HCT116 (cell line): ENCODE measurements around the gene ZNF853. TPM values are rescaled to one million over a fixed set of nuclear protein-coding genes. Genes with fewer than 3 reads are reported as not detected.
A peak's percentile ranks its signal among the peaks of the same experiment; 100 is the strongest.

Experiments
- ATAC-seq: fragments of 200-7000 bp; cut with Tn5 transposase; 2 replicates; pipeline ENCODE4 v1.9.1; 2020; ENCODE audit warnings: mild to moderate bottlenecking, moderate library complexity
- BruUV-seq: library from RNA; stranded (reverse); fragments of 400-500 nt; replicated peaks from 2 replicates; lab custom pipeline; 2021; lab: Mats Ljungman, UMichigan
- CTCF ChIA-PET: fragments of 300-600 bp; sonication (Branson Sonifier 250); formaldehyde crosslinking; loops from one replicate; lab custom pipeline; 2021; ENCODE audit warnings: antibody characterized with exemption; lab: Charles Lee
- POLR2A ChIA-PET: fragments of 300-600, 350-600 bp; sonication (Branson Sonifier 250); formaldehyde crosslinking; loops from one replicate; lab custom pipeline; 2021; ENCODE audit warnings: antibody characterized with exemption; lab: Charles Lee
- RAD21 ChIA-PET, 2 experiments: fragments of 300-600 bp; sonication (Branson Sonifier 250); formaldehyde crosslinking; loops; one replicate each; lab custom pipeline; 2023; ENCODE audit warnings: low total read pairs in 2 of 2; ENCODE audit not compliant: uncharacterized antibody in 2 of 2, unreplicated experiment in 2 of 2, low non-redundant PET in 1 of 2; lab: Charles Lee
- DNase-seq: peaks from one replicate; pipeline ENCODE4 v3.0.0-alpha.2; 2010; ENCODE audit warnings: low read depth, low spot score
- H2AFZ ChIP-seq: fragments of 200-600 bp; shearing (Covaris generic), sonication (generic); 2 replicates; pipeline ENCODE4 v1.6.1; 2017; ENCODE audit warnings: low read depth, mixed run types, mixed read lengths, antibody characterized with exemption, low read length; ENCODE audit not compliant: poor library complexity, severe bottlenecking
- H3K27ac ChIP-seq: 2 replicates; pipeline ENCODE4 v1.5.1; 2012; ENCODE audit warnings: low read depth, low read length
- H3K27me3 ChIP-seq: fragments of 200-600 bp; sonication (generic); 2 replicates; pipeline ENCODE4 v1.6.1; 2016; ENCODE audit warnings: mixed run types, low read length, mixed read lengths; ENCODE audit not compliant: insufficient read depth
- H3K36me3 ChIP-seq, 2 experiments: fragments of 200-500 bp in 1 of 2; fragments of 200-600 bp in 1 of 2; sonication (Bioruptor generic) in 1 of 2; sonication (generic) in 1 of 2; 2 replicates each; pipeline versions ENCODE4 v1.5.1 to v1.6.1; 2014 to 2016; ENCODE audit warnings: low read length in 2 of 2, inconsistent platforms in 1 of 2, mixed read lengths in 1 of 2, mixed run types in 1 of 2; ENCODE audit not compliant: insufficient read depth in 2 of 2, control insufficient read depth in 1 of 2
- H3K4me1 ChIP-seq, 2 experiments: fragments of 200-600 bp in 1 of 2; sonication (generic) in 1 of 2; 2 replicates each; pipeline versions ENCODE4 v1.5.1 to v1.6.1; 2012 to 2017; ENCODE audit warnings: low read length in 2 of 2, inconsistent platforms in 1 of 2, mild to moderate bottlenecking in 1 of 2, mixed read lengths in 1 of 2, mixed run types in 1 of 2, moderate library complexity in 1 of 2; ENCODE audit not compliant: insufficient read depth in 2 of 2, control insufficient read depth in 1 of 2
- H3K4me2 ChIP-seq: fragments of 200-600 bp; sonication (generic); 2 replicates; pipeline ENCODE4 v1.6.1; 2017; ENCODE audit warnings: mixed run types, low read length, mixed read lengths
- H3K4me3 ChIP-seq, 2 experiments: fragments of 200-600 bp in 1 of 2; sonication (generic) in 1 of 2; replicated peaks in 1 of 2; 2 replicates each; pipeline ENCODE4 v1.5.1; 2011 to 2016; ENCODE audit warnings: low read length in 2 of 2, control low read depth in 1 of 2, low read depth in 1 of 2, mild to moderate bottlenecking in 1 of 2, mixed read lengths in 1 of 2, mixed run types in 1 of 2
- H3K79me2 ChIP-seq: fragments of 200-600 bp; sonication (generic); 2 replicates; pipeline ENCODE4 v1.6.1; 2017; ENCODE audit warnings: mild to moderate bottlenecking, mixed run types, low read length, moderate library complexity, mixed read lengths; ENCODE audit not compliant: insufficient read depth
- H3K9ac ChIP-seq: fragments of 200-600 bp; sonication (generic); 2 replicates; pipeline ENCODE4 v1.6.1; 2016; ENCODE audit warnings: low read length, mixed read lengths
- H3K9me2 ChIP-seq: fragments of 200-600 bp; sonication (generic), shearing (Covaris generic); 2 replicates; pipeline ENCODE4 v1.6.1; 2017; ENCODE audit warnings: mixed run types, mild to moderate bottlenecking, moderate library complexity; ENCODE audit not compliant: insufficient read depth
- H3K9me3 ChIP-seq, 2 experiments: fragments of 200-500 bp in 1 of 2; fragments of 200-600 bp in 1 of 2; sonication (Bioruptor generic) in 1 of 2; sonication (generic) in 1 of 2; 2 replicates each; pipeline ENCODE4 v1.6.1; 2014 to 2017; ENCODE audit warnings: low read length in 2 of 2, mixed read lengths in 2 of 2, inconsistent platforms in 1 of 2, low read depth in 1 of 2, mild to moderate bottlenecking in 1 of 2, mixed run types in 1 of 2, moderate library complexity in 1 of 2; ENCODE audit not compliant: control insufficient read depth in 1 of 2, insufficient read depth in 1 of 2
- H4K20me1 ChIP-seq: fragments of 200-600 bp; sonication (generic), shearing (Covaris generic); 2 replicates; pipeline ENCODE4 v1.6.1; 2017; ENCODE audit warnings: mixed run types, mild to moderate bottlenecking, moderate library complexity; ENCODE audit not compliant: insufficient read depth
- CBX3 ChIP-seq: IDR thresholded peaks from 2 replicates; pipeline ENCODE4 v1.6.1; 2012; ENCODE audit warnings: low read depth
- CEBPB ChIP-seq: IDR thresholded peaks from 2 replicates; pipeline ENCODE4 v1.6.1; 2012; ENCODE audit warnings: low read depth
- EGR1 ChIP-seq: IDR thresholded peaks from 2 replicates; pipeline ENCODE4 v1.6.1; 2012; ENCODE audit warnings: low read depth
- ELF1 ChIP-seq: IDR thresholded peaks from 2 replicates; pipeline ENCODE4 v1.6.1; 2012; ENCODE audit warnings: low read depth, borderline replicate concordance
- FOSL1 ChIP-seq: IDR thresholded peaks from 2 replicates; pipeline ENCODE4 v1.6.1; 2012; ENCODE audit warnings: low read depth
- POLR2AphosphoS5 ChIP-seq: IDR thresholded peaks from 2 replicates; pipeline ENCODE4 v1.6.1; 2011; ENCODE audit warnings: mild to moderate bottlenecking, low read depth, low read length, moderate library complexity
- RAD21 ChIP-seq: IDR thresholded peaks from 2 replicates; pipeline ENCODE4 v1.6.1; 2012; ENCODE audit warnings: low read depth, mild to moderate bottlenecking
- REST ChIP-seq: IDR thresholded peaks from 2 replicates; pipeline ENCODE4 v1.6.1; 2012; ENCODE audit warnings: low read depth
- SP1 ChIP-seq: IDR thresholded peaks from 2 replicates; pipeline ENCODE4 v1.6.1; 2012; ENCODE audit warnings: low read depth
- SRF ChIP-seq: IDR thresholded peaks from 2 replicates; pipeline ENCODE4 v1.6.1; 2012; ENCODE audit warnings: low read depth
- YY1 ChIP-seq: IDR thresholded peaks from 2 replicates; pipeline ENCODE4 v1.6.1; 2011; ENCODE audit warnings: low read length, low read depth, moderate library complexity, mild to moderate bottlenecking; ENCODE audit not compliant: insufficient replicate concordance; ENCODE audit errors: extremely low read depth
- ZFX ChIP-seq: fragments of 450-650 bp; IDR thresholded peaks from 2 replicates; pipeline ENCODE4 v1.6.1; 2017
- ZNF274 ChIP-seq: fragments of 200-500 bp; sonication (Bioruptor generic); IDR thresholded peaks from 2 replicates; pipeline ENCODE4 v1.6.1; 2014; ENCODE audit warnings: mild to moderate bottlenecking, low read depth, low read length, inconsistent platforms
- intact Hi-C: fragments of 100-400 bp; cut with micrococcal nuclease; formaldehyde crosslinking; loops from 2 replicates; pipeline ENCODE4 v1.10.0; 2022
- total RNA-seq: library from RNA; stranded (reverse); gene quantifications from one replicate; pipeline ENCODE4 v1.2.1, GENCODE V29; 2021; ENCODE audit not compliant: unreplicated experiment
- TF ChIP-seq, protein P1 (sequence below): IDR thresholded peaks from 2 replicates; pipeline ENCODE4 v1.6.1; 2012
- TF ChIP-seq, protein P2 (sequence below): IDR thresholded peaks from 2 replicates; pipeline ENCODE4 v1.6.1; 2011; ENCODE audit warnings: mild to moderate bottlenecking, low read length, moderate library complexity; ENCODE audit not compliant: insufficient replicate concordance; ENCODE audit errors: extremely low read depth
- TF ChIP-seq, protein P3 (sequence below): IDR thresholded peaks from 2 replicates; pipeline ENCODE4 v1.6.1; 2012

The ZNF853 gene
- total RNA-seq, 1 experiment from 2014 or later = 0.05 TPM

DNA sequence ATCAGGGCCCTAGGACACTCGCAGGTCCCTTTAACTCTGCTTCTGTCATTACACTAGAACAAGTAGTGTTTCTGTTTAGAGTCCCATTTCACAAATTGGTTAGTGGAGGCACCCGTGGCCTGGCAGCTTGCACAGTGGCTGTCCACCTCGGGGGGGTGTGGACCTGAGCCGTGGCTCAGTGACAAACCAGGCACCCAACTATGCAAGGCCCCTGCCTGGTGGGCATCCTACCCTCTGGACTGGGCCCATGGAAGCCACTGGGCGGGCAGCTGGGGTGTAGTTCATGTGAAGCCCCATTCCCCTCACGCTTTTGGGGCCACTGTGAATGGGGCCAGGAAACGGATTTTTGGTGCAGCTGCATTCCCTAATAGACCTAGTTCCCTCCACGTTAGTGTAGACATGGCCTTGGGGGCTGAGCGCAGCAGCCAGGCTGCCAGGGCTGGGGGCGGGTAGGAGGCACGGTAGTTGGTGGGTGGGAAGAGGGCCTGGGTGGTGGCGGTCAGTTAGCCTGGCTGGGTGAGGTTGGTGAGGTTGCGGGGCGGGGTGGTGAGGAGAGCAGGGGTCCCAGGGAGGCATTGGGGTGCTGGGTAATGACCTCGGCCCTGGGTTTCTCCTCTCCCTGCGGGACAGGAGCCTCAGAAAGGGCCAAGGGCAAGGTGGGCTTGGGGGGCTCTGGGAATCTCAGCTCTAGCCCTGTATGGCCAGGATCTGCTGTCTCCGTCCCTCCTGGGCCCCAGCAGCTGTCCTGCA is 40.4 kb downstream of the ZNF853 start:
- ChIA-PET POLR2A (no interaction called here), CTCF (no interaction called here), RAD21 (no interaction called here)
- Histone ChIP-seq H3K9me3 (no peaks in the 10 kb centered on the region; a peak in 1 of 4 replicates), H4K20me1 (no peaks in the 10 kb centered on the region), H3K36me3 (peaks cover 3 to 19% of the 10 kb centered on the region in 2 experiments; a peak in 3 of 4 replicates), H3K9me2 (no peaks in the 10 kb centered on the region), H3K4me2 (no peak overlapping the region), H3K4me1 (no peaks in the 10 kb centered on the region), H3K4me3 (no peak overlapping the region), H2AFZ (no peak overlapping the region), H3K27me3 (no peaks in the 10 kb centered on the region), H3K79me2 (no peaks in the 10 kb centered on the region), H3K9ac (no peak overlapping the region), H3K27ac (no peak overlapping the region)
- ATAC-seq (no peak; the same call in 1 of the 2 replicates), DNase-seq (no peak)
- no peak for TF ChIP-seq SRF
- TF ChIP-seq CBX3 = no peak
- TF ChIP-seq RAD21 = no peak
- TF ChIP-seq ZNF274 = no peak
- no peak for TF ChIP-seq ELF1
- TF ChIP-seq YY1 = no peak
- no peak for TF ChIP-seq FOSL1
- TF ChIP-seq, protein P1, sequence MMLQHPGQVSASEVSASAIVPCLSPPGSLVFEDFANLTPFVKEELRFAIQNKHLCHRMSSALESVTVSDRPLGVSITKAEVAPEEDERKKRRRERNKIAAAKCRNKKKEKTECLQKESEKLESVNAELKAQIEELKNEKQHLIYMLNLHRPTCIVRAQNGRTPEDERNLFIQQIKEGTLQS = no peak
- TF ChIP-seq, protein P2, sequence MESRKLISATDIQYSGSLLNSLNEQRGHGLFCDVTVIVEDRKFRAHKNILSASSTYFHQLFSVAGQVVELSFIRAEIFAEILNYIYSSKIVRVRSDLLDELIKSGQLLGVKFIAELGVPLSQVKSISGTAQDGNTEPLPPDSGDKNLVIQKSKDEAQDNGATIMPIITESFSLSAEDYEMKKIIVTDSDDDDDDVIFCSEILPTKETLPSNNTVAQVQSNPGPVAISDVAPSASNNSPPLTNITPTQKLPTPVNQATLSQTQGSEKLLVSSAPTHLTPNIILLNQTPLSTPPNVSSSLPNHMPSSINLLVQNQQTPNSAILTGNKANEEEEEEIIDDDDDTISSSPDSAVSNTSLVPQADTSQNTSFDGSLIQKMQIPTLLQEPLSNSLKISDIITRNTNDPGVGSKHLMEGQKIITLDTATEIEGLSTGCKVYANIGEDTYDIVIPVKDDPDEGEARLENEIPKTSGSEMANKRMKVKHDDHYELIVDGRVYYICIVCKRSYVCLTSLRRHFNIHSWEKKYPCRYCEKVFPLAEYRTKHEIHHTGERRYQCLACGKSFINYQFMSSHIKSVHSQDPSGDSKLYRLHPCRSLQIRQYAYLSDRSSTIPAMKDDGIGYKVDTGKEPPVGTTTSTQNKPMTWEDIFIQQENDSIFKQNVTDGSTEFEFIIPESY = no peak
- no peak for TF ChIP-seq ZFX
- TF ChIP-seq EGR1 = no peak
- no peak for TF ChIP-seq SP1
- no peak for TF ChIP-seq REST
- TF ChIP-seq, protein P3, sequence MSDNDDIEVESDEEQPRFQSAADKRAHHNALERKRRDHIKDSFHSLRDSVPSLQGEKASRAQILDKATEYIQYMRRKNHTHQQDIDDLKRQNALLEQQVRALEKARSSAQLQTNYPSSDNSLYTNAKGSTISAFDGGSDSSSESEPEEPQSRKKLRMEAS = no peak
- TF ChIP-seq POLR2AphosphoS5 = no peak
- TF ChIP-seq CEBPB = no peak
- intact Hi-C loops = no loop called here
- TSS peak; percentile 39 for BruUV-seq
